ENCODE results near the gene KASH5. TPM values are rescaled to one million over a fixed set of nuclear protein-coding genes. Genes with fewer than 3 reads are reported as not detected.
"Not testable (repeated sequence)": the region's sequence is repeated elsewhere in the genome, so short reads cannot be mapped to it uniquely, and the experiment has no call there.

The KASH5 gene
- total RNA-seq, 2 donors from 2014 or later = not detected

GRCh38 chr19:49443366-49444099, 55.5 kb downstream of the KASH5 start:
- TF ChIP-seq, protein P1, sequence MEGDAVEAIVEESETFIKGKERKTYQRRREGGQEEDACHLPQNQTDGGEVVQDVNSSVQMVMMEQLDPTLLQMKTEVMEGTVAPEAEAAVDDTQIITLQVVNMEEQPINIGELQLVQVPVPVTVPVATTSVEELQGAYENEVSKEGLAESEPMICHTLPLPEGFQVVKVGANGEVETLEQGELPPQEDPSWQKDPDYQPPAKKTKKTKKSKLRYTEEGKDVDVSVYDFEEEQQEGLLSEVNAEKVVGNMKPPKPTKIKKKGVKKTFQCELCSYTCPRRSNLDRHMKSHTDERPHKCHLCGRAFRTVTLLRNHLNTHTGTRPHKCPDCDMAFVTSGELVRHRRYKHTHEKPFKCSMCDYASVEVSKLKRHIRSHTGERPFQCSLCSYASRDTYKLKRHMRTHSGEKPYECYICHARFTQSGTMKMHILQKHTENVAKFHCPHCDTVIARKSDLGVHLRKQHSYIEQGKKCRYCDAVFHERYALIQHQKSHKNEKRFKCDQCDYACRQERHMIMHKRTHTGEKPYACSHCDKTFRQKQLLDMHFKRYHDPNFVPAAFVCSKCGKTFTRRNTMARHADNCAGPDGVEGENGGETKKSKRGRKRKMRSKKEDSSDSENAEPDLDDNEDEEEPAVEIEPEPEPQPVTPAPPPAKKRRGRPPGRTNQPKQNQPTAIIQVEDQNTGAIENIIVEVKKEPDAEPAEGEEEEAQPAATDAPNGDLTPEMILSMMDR (IDR thresholded peaks at IDR 0.05) = peak; percentile 72
- Histone ChIP-seq H3K27me3 (peaks cover 13% of the 10 kb centered on the region), H3K4me1 (no peaks in the 10 kb centered on the region), H3K9me3 (no peaks in the 10 kb centered on the region), H3K36me3 (no peaks in the 10 kb centered on the region), H3K4me3 (peak overlapping the region; percentile 79), H3K27ac (peak overlapping the region; percentile 72), H3K9ac (ENCODE audit: low read depth in 2 of 2, low read length in 2 of 2) (peak overlapping the region; percentile 63 to 68)
- intact Hi-C loops (cut with DNase I) = loop anchor here (2.0 kb wide), 1 partner anchor 51 kb away; no protein-coding TSS in a partner anchor
- DNase-seq = peak; percentile 95

DNA sequence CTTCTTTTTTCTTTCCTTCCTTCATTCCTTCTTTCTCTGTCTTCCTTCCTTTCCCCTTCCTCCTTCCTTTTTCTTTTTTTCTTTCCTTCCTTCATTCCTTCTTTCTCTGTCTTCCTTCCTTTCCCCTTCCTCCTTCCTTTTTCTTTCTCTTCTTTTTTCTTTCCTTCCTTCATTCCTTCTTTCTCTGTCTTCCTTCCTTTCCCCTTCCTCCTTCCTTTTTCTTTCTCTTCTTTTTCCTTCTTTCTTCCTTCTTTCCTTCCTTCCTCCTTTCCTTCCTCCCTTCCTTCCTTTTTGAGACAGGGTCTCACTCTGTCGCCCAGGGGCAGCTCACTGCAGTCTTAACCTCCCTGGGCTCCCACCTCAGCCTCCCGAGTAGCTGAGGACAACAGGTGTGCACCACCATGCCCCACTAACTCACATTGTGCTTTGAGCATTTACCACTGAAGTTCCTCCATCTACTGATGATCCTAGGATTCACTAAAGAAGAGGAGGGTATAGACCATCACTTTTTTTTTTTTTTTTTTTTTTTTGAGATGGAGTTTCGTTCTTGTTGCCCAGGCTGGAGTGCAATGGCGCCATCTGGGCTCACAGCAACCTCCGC, 56.2 kb downstream of the KASH5 start:
- H3K4me1 ChIP-seq; H3K27ac ChIP-seq; DNase-seq; H3K9me3 ChIP-seq; intact Hi-C loops (cut with DNase I); H3K4me3 ChIP-seq; H3K9ac ChIP-seq (ENCODE audit: low read depth in 2 of 2, low read length in 2 of 2); H3K36me3 ChIP-seq: not testable (repeated sequence)
- peaks cover 13% of the 10 kb centered on the region for H3K27me3 ChIP-seq

DNA sequence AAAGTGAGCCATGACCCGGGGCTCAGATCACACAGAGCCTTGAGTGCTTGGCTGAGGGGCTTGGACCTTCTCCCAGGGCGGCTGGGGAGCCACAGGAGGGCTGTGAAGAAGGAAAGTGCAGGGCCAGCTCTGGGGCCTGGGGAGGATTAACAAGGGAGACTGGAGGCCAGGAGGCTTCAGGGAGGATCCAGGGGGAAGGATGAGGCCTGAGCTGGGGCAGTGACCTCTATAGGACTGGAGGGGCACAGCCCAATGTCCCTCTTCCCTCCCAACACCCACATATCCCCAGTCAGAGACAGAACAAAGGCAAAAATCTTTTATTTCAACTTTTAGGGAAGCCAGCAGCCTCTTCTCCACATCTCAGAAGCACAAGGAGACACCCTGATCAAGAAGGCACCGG, 57.9 kb downstream of the KASH5 start:
- intact Hi-C loops (cut with DNase I) = no loop called here

DNA sequence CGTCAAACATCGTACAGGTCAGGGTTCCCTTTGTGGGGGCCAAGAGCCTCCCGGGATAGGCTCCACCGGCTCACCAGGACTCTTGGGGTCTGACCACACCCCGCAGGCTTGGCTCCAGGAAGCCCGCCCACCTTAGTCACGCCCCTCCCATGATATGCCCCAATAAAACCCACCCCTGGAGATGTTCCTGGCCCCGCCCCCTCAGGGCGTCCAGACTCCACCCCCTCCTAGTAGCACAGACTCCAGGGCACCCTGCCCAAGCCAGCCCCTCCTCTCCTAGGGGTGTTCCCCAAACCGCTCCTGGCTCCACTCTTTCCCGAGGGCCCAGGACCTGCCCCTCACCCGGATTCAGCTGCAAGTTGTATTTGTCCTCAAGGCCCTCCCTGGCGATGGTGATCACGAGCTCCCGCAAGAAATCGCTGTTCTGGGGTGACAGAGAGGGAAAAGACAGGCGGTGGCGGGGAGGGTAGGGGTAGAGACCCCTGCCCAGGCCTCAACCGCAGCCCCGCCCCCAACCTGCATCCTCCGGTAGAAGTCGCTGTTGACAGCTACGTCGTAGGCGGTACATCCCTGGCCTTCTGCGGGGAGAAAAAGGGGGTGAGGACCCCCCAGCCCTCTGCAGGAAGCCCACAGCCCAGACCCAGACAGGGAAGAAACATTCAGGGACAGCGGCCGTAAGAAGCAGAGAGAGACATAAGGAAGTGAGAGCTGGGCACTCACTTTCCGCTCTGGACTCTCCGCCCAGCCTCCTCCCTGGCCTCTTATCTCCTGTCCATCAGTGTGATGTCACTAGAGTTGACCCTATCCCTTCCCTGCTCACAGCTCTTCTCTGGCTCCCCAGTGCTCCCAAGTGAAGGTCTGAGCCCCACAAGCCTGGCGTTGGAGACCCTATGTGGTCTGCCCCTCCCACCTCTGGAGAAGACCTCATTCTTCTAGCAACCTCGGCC, 59.7 kb downstream of the KASH5 start:
- no peak overlapping the region for H3K27ac ChIP-seq
- H3K4me3 ChIP-seq = no peak overlapping the region
- intact Hi-C loops (cut with DNase I) = no loop called here
- H3K9ac ChIP-seq (ENCODE audit: low read depth in 2 of 2, low read length in 2 of 2) = no peak overlapping the region
- no peaks in the 10 kb centered on the region for H3K9me3 ChIP-seq
- no peaks in the 10 kb centered on the region for H3K4me1 ChIP-seq
- no peaks in the 10 kb centered on the region for H3K36me3 ChIP-seq
- H3K27me3 ChIP-seq = no peaks in the 10 kb centered on the region
- DNase-seq = peak; percentile 50
- TF ChIP-seq, protein P1 (IDR thresholded peaks at IDR 0.05) = no peak

More for the DNA sequence above, 57.9 kb downstream of the KASH5 start:
- no peaks in the 10 kb centered on the region for H3K36me3 ChIP-seq
- no peaks in the 10 kb centered on the region for H3K9me3 ChIP-seq
- H3K9ac ChIP-seq (ENCODE audit: low read depth in 2 of 2, low read length in 2 of 2) = no peak overlapping the region
- no peak for DNase-seq
- no peaks in the 10 kb centered on the region for H3K4me1 ChIP-seq
- no peak overlapping the region for H3K27ac ChIP-seq
- no peak overlapping the region for H3K4me3 ChIP-seq
- peaks cover 2% of the 10 kb centered on the region for H3K27me3 ChIP-seq
- TF ChIP-seq, protein P1 (IDR thresholded peaks at IDR 0.05) = no peak

DNA sequence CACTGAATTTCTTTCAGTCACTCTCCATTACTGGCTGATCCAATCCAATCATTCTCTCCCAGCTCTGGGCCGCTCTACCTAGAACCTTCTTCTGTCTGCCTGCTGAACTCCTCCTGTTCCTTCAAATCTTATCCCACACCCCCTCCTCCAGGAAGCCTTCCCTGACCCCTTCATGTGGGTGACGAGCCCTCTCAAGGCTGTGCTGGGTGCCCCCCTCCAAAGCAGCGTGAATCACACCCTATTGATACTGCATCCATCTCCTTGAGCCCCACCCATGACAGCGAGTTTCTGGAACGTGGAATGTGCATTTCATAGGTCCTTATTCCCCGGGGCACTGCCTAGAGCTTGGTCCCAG, 60.4 kb downstream of the KASH5 start:
- no peaks in the 10 kb centered on the region for H3K36me3 ChIP-seq
- DNase-seq = no peak
- H3K4me1 ChIP-seq = no peaks in the 10 kb centered on the region
- H3K9me3 ChIP-seq = no peaks in the 10 kb centered on the region
- intact Hi-C loops (cut with DNase I) = no loop called here
- H3K27me3 ChIP-seq = no peaks in the 10 kb centered on the region
- H3K27ac ChIP-seq = no peak overlapping the region
- no peak overlapping the region for H3K4me3 ChIP-seq
- TF ChIP-seq, protein P1 (IDR thresholded peaks at IDR 0.05) = no peak
- H3K9ac ChIP-seq (ENCODE audit: low read depth in 2 of 2, low read length in 2 of 2) = no peak overlapping the region

Measured in colonic mucosa (tissue), 4 donors.